Activated CD4-positive, alpha-beta T cell treated with anti-CD3 and anti-CD28 coated beads for 48 hours (primary cell): ENCODE data around the gene CLIP4.

Experiments
- DNase-seq: peaks from one replicate; pipeline ENCODE4 v3.0.0-alpha.2; 2020

Gene CLIP4

DNA sequence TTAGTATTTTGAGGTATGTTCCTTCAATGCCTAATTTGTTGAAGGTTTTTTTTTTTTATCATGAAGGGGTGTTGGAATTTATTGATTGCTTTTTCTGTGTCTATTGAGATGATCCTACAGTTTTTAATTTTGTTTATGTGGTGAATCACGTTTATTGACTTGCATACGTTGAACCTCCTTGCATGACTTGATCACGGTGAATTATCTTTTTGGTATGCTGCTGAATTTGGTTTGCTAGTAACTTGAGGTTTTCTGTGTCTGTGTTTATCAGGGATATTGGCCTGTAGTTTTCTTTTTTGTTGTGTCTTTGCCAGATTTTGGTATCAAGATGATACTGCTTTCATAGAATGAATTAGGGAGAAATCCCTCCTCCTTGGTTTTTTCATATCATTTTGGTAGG, 23.9 kb downstream of the CLIP4 start:
- no peak for DNase-seq

GRCh38 chr2:29139731-29140130, 24.5 kb downstream of the CLIP4 start:
- DNase-seq, result no peak

DNA sequence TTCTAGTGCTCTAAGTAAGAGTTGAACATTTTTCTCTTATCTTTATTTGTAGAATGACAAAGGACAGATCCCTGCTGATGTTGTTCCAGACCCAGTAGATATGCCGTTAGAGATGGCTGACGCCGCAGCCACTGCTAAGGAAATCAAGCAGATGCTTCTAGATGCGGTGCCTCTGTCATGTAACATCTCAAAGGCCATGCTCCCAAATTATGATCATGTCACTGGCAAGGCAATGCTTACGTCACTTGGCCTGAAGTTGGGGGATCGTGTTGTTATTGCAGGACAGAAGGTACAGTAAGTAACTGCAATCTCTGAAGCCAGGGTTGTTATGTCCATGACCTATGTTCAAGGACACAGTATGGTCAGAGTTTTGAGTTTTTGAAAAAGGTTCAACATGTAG, 28.4 kb downstream of the CLIP4 start:
- no peak for DNase-seq

- DNase-seq, result no peak
Observed at GRCh38 chr2:29146197-29146596, 31.0 kb downstream of the CLIP4 start.

GRCh38 chr2:29147963-29148362, 32.7 kb downstream of the CLIP4 start:
- no peak for DNase-seq

- no peak for DNase-seq
Observed at GRCh38 chr2:29154610-29155009, 39.4 kb downstream of the CLIP4 start.

- DNase-seq, result no peak
Observed at GRCh38 chr2:29155578-29155977, 40.4 kb downstream of the CLIP4 start.

- no peak for DNase-seq
Observed at GRCh38 chr2:29157131-29157530, 41.9 kb downstream of the CLIP4 start.

DNA sequence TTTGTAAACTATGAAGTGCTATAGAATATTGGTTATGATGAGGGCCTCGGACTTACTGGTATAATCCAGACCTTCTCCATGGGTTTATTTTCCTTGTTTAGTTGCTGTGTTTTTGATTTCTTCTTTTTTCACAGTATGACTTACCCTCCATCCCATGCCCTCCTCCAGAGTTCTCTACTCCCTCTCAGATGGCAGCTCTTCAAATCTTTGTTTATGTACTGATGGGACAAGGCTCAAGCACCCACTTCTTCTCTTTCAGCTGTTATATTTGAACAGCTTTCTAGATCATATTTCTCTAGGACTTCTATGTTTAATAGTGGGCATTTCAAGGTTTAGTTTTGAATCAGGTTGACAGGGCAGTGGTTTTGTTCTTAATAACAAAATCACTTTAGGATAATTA, 43.9 kb downstream of the CLIP4 start:
- no peak for DNase-seq

DNA sequence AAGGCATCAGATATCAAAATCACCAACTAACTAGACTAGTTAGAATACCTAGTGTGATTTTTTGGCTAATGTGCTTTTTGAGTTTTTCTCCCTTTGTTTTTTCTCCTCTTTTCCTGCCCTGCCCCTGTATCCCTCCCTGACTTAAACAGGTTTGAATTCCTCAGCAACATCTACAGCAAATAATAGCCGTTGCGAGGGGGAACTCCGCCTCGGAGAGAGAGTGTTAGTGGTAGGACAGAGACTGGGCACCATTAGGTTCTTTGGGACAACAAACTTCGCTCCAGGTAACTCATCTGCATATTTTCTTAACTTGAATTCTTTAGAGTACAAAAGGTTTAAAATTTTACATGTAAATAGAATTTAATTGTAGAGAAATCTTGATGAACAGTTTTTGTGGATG, 45.0 kb downstream of the CLIP4 start:
- no peak for DNase-seq

DNA sequence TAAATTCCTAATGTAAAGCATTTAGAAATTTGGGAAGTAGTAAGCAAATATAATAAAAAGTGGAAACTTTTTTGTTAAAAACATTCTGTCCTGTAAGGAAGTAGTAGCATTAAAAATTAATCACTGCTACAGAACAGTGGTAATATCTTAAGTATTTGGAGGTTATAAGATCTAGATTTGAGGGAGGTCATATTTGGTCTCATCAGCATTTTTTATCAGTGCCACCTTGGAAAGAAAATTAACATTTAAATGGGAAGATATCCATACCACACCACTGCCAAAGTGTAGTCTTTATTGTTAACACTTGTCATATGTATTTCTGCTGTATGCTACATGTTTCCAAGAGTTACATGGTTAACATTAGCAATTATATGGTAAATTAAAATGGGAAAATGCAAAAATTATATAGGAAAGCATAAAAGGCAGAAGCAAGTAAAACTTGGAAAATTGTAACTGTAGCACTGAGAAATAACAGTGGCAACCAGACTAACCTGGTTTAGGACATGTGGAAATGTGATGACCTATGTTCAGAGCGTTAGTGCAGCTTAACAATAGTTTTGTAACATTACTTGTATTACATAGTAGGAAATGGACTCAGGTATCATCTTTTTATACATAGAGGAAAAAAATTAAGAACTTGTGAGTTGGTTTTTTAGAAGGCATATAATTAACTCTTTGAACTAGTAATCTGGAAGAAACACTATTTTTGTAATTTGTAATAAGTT, 47.2 kb downstream of the CLIP4 start:
- no peak for DNase-seq

GRCh38 chr2:29164091-29164846, 49.1 kb downstream of the CLIP4 start:
- DNase-seq, result no peak

DNA sequence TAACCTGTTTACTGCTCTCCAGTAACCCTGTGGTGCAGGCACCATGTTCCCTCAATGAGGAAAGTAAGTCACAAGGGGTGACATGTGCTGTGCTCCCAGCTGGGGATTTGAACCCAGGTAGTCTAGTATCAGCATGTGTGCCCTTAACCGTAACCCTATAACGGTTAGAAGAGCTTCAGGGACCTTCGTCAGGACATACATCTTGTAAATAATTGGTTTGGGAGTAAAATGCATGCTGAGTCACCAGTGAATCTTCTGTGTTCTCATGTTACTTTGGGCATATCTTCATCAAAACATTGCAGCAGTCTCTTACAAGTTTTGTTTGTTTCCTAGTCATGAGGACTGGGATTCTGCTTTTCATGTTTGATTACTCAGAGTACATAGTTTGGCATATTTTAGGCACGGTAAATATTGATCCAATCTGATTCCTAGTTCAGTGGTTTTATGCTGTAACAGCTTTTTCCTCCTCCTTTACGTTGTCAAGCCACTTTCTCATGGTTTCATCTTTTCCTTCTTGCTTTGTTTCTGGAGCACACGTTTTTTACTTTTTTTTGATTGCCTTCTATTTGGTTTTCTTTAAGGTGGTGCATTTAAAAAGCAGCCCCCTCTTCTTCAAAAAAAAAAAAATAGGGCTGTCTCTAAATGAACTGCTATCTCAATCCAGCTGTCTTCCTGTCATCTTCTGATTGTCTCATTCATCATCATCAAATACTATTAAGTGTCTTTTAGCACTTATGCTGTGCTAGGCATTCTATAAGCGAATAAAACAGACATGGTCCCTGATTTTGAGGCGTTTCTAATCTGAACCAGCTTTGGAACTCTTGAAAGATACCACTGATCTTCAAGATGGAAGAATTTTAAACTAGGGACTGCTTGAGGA, 50.4 kb downstream of the CLIP4 start:
- no peak for DNase-seq

- DNase-seq, result no peak
Observed at GRCh38 chr2:29166242-29167039, 51.2 kb downstream of the CLIP4 start.

- no peak for DNase-seq
Observed at GRCh38 chr2:29174937-29175336, 59.7 kb downstream of the CLIP4 start.

DNA sequence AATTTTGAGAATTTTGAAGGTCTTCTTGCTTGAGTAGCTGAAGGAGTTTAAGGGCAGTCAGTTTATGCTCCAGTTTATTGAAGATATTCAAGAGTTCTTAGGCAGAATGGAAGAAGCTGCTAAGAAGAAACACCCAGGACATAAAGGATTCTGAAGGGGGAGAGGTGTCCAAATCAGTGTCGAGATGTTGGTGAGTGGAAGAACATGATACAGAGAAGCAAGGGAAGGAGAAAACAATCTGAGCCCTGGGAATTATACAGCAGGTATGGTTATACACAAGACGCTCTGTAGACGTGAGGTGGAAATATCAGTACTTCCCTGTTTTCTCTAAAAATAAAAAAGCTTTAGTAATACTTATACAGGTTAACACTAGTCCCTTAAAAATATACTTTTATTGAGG, 60.1 kb downstream of the CLIP4 start:
- no peak for DNase-seq

- no peak for DNase-seq
Observed at GRCh38 chr2:29182334-29182733, 67.1 kb downstream of the CLIP4 start.

DNA sequence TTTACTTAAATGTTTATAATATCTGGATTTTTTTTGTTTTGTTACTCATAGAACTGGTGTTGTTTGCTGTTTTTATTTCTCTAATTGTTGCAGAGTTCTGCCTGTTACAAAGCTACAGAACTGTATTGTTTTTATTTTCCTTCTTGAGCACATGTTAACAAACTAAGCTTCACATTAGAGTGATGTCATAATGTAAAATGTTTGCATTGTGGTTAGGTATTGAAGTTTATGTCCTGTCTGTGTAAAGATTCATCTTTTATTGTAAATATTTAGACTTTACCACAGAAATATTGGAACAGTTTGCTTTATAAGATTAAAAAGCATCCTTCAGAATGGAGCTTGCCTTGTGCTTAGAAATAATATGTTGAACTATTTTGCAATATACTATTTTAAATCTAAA, 67.7 kb downstream of the CLIP4 start:
- DNase-seq, result no peak

DNA sequence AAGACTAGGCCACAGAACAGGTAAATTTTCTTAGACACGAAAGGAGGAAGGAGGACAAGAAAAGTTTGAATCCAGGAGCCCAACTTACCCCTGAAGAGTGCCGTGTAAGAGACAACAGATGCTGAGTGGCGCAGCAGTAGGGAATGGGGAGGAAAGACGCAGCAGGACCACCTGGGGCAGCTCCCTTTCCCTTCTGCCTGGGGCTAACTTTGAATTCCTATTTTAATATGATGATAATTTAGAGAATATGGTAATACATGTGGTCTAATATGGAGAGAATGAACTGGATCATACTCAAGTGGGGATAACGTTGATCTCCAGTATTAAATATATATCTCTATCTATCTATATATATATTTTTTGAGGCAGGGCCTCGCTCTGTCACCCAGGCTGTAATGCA, 69.3 kb downstream of the CLIP4 start:
- no peak for DNase-seq

- DNase-seq, result no peak
Observed at GRCh38 chr2:29186817-29187216, 71.6 kb downstream of the CLIP4 start.

DNA sequence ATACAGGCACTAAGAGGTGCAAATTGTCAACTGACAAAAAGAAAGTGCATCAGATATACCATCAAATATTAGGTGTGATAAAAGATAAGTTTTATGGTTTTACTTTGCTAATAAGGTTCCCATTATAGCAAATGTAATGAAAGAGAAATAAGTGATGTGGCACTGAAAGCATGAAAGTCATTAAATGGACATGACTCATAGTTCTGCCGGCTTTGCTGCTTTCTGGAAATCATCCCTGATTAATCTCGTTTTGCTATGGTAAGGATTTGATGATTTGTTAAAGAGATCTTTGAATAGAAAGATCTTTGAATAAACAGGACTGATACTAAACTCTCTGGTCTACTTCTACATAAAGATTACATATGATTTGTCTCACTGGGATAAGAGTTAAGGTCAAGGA, 72.7 kb downstream of the CLIP4 start:
- no peak for DNase-seq

- no peak for DNase-seq
Observed at GRCh38 chr2:29189052-29189451, 73.8 kb downstream of the CLIP4 start.

DNA sequence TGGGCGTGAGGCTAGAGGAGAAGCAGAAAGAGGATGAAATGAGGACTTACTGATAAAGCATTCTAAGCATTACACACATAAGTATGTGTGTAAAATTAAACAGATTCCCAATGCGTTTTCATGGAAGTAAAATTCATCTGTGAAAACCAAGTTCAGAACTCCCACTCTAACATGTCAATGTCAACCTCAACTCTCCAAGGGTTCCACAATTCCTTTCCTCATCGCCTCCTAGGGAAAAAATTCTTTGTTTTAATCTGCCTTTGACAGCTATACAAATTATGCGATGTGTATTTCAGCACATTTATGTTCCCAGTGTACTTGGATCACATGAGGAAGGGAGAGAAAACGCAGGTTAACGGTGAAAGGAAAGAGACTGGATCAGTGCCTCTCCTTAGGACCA, 76.6 kb downstream of the CLIP4 start:
- no peak for DNase-seq
